ENCODE results near the gene HSPA1A.
"Not testable (repeated sequence)": the region's sequence is repeated elsewhere in the genome, so short reads cannot be mapped to it uniquely, and the experiment has no call there.

Gene HSPA1A

GRCh38 chr6:31781244-31782125 lies 33.9 kb upstream of the HSPA1A start:
- DNase-seq: no peak

- no peak for DNase-seq
Observed at GRCh38 chr6:31782126-31782855, 33.1 kb upstream of the HSPA1A start.

GRCh38 chr6:31784098-31784925 lies 31.0 kb upstream of the HSPA1A start:
- no peak for DNase-seq

DNA sequence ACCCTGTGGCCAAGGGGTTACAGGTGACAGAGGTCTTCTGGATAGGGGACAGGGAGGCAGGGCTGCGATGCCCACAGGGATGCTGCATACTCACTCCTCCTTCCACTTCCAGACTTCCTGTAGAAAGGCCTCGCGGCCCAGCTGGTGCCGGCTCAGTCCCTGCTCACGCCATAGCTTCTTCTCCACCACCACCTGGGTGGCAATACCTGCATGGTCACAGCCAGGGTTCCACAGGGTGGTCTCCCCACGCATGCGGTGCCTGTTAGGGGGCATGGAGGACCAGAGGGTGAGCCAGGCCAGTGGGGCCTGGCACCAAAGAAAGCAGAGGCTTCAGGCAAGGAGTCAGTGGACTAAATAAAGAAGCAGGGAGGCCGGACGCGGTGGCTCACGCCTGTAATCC lies 29.9 kb upstream of the HSPA1A start:
- DNase-seq: no peak

- no peak for DNase-seq
Observed at GRCh38 chr6:31791324-31792089, 23.8 kb upstream of the HSPA1A start.

GRCh38 chr6:31792090-31792374 lies 23.3 kb upstream of the HSPA1A start:
- DNase-seq: no peak

GRCh38 chr6:31792761-31793171 lies 22.6 kb upstream of the HSPA1A start:
- no peak for DNase-seq

DNA sequence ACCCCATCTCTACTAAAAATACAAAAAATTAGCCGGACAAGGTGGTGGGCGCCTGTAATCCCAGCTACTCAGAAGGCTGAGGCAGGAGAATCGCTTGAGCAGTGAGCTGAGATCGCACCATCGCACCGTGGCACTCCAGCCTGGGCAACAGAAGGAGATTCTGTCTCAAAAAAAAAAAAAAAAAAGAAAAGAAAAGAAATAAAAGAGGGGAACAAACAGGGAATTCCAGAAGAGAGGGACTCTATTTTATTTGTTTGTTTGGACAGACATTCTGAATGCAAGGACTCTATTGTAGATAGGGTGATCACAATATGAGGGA lies 21.5 kb upstream of the HSPA1A start:
- not testable (repeated sequence) for DNase-seq

GRCh38 chr6:31794294-31794865 lies 21.0 kb upstream of the HSPA1A start:
- DNase-seq: no peak

GRCh38 chr6:31794866-31795615 lies 20.3 kb upstream of the HSPA1A start:
- peak; percentile 59 for DNase-seq

- peak; percentile 89 for DNase-seq
Observed at GRCh38 chr6:31795616-31796298, 19.6 kb upstream of the HSPA1A start, which contains the start of gene VARS1. TSS of gene VARS1 (minus strand) at chr6:31795752. CDS start at chr6:31795217, 535 bp downstream.

GRCh38 chr6:31796993-31797385 lies 18.4 kb upstream of the HSPA1A start:
- DNase-seq: no peak

DNA sequence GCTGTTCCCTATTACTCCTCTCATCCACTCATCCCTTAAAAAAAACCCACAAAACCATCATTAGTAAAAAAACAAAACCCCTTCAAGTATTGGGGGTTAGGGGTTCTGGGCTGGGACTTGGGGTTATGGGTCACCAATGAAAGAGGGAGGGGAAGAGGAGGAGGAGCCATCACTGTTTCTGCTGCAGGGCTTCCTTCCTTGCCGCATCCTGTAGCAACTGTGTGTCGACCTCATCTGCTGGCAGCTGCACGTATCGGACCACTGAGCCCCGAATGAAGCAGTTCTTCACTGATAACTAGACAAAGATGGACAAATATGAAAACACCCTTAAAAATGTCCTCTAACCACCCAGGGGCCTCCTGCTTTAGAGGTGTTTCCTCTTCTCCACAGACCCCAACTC lies 17.8 kb upstream of the HSPA1A start:
- DNase-seq: no peak

GRCh38 chr6:31799781-31800180 lies 15.6 kb upstream of the HSPA1A start:
- DNase-seq: no peak

- not testable (repeated sequence) for DNase-seq
Observed at GRCh38 chr6:31801031-31801927, 14.1 kb upstream of the HSPA1A start.

- DNase-seq: no peak
Observed at GRCh38 chr6:31805939-31806469, 9.3 kb upstream of the HSPA1A start.

- peak; percentile 96 for DNase-seq
Observed at GRCh38 chr6:31806470-31807272, 8.7 kb upstream of the HSPA1A start, which contains the start of gene LSM2. TSS of gene LSM2 (minus strand) at chr6:31806966. CDS start at chr6:31806757, 209 bp downstream.

- not testable (repeated sequence) for DNase-seq
Observed at GRCh38 chr6:31808599-31808998, 6.7 kb upstream of the HSPA1A start.

GRCh38 chr6:31811645-31812044 lies 3.7 kb upstream of the HSPA1A start:
- DNase-seq: no peak

All from NCI-H2029 (cell line).